Activated T-helper 1 cell treated with anti-CD3 and anti-CD28 coated beads, Interleukin-12 subunit alpha, Interleukin-12 subunit beta, Interleukin-2, Interleukin-4 antibody, amounts not matched to agents 30 ng/mL and 10 ng/mL and 1 ng/mL, durations not matched to agents 14 hours and 24 hours and 36 hours (primary cell): Measurements from ENCODE around the gene NIP7. TPM values are rescaled to one million over a fixed set of nuclear protein-coding genes. Genes with fewer than 3 reads are reported as not detected.

ENCODE experiments used
- total RNA-seq: library from RNA; stranded (reverse); gene quantifications from 2 replicates; pipeline ENCODE4 v1.2.3, GENCODE V29; 2022

The NIP7 gene
- total RNA-seq, 1 donor from 2014 or later = 80.7 TPM

Other genes with a start within 250 kb of the NIP7 start
- 0.73 and 0.93 TPM in 2 replicates for gene HAS3, start 234.1 kb upstream of the NIP7 start, total RNA-seq
- 134 and 143 TPM in 2 replicates for gene CHTF8, start 207.2 kb upstream of the NIP7 start, total RNA-seq
- 117 and 127 TPM in 2 replicates for gene UTP4, start 207.1 kb upstream of the NIP7 start, total RNA-seq
- gene SNTB2, start 152.6 kb upstream of the NIP7 start, total RNA-seq = 27.9 and 29.4 TPM in 2 replicates
- 37.9 and 42.4 TPM in 2 replicates for gene VPS4A, start 28.4 kb upstream of the NIP7 start, total RNA-seq
- 17.4 and 21.5 TPM in 2 replicates for gene PDF, start 9.2 kb upstream of the NIP7 start, total RNA-seq
- gene COG8, start 208 bp upstream of the NIP7 start, total RNA-seq = 45.3 and 46.5 TPM in 2 replicates
- 1.2 and 1.3 TPM in 2 replicates for gene TMED6, start 12.0 kb downstream of the NIP7 start, total RNA-seq
- gene TERF2, start 46.2 kb downstream of the NIP7 start, total RNA-seq = 59.4 and 67.0 TPM in 2 replicates
- 157 and 166 TPM in 2 replicates for gene CYB5B, start 84.8 kb downstream of the NIP7 start, total RNA-seq
- 54.2 and 54.4 TPM in 2 replicates for gene NFAT5, start 226.2 kb downstream of the NIP7 start, total RNA-seq